ENCODE data around the gene CACNA1G.

Gene CACNA1G

GRCh38 chr17:50536683-50537646 is 23.6 kb upstream of the CACNA1G start:
- TF ChIP-seq REST (IDR thresholded peaks at IDR 0.05; ENCODE audit: insufficient read depth in 1 of 2, low read depth in 2 of 2, low read length in 2 of 2), result no peak
- no peak for TF ChIP-seq TAF1 (IDR thresholded peaks at IDR 0.05; ENCODE audit: borderline replicate concordance, insufficient read depth, low read length)
- no peak for TF ChIP-seq FOXP2 (optimal IDR thresholded peaks at IDR 0.05; ENCODE audit: borderline replicate concordance, extremely low read depth, extremely low read length, insufficient read depth)
- no peak for TF ChIP-seq POLR2AphosphoS5 (IDR thresholded peaks at IDR 0.05; ENCODE audit: low read depth, low read length)
- TF ChIP-seq SIN3A (IDR thresholded peaks at IDR 0.05; ENCODE audit: borderline replicate concordance, insufficient read depth, low read length), result no peak

GRCh38 chr17:50537721-50538548 is 22.6 kb upstream of the CACNA1G start:
- TF ChIP-seq SIN3A (IDR thresholded peaks at IDR 0.05; ENCODE audit: borderline replicate concordance, insufficient read depth, low read length) (no peak), POLR2AphosphoS5 (IDR thresholded peaks at IDR 0.05; ENCODE audit: low read depth, low read length) (no peak), REST (IDR thresholded peaks at IDR 0.05; ENCODE audit: insufficient read depth in 1 of 2, low read depth in 2 of 2, low read length in 2 of 2) (no peak), TAF1 (IDR thresholded peaks at IDR 0.05; ENCODE audit: borderline replicate concordance, insufficient read depth, low read length) (no peak), FOXP2 (optimal IDR thresholded peaks at IDR 0.05; ENCODE audit: borderline replicate concordance, extremely low read depth, extremely low read length, insufficient read depth) (no peak)

GRCh38 chr17:50538549-50539410 is 21.7 kb upstream of the CACNA1G start:
- no peak for TF ChIP-seq REST (IDR thresholded peaks at IDR 0.05; ENCODE audit: insufficient read depth in 1 of 2, low read depth in 2 of 2, low read length in 2 of 2)

GRCh38 chr17:50539762-50540559 is 20.6 kb upstream of the CACNA1G start:
- TF ChIP-seq FOXP2 (optimal IDR thresholded peaks at IDR 0.05; ENCODE audit: borderline replicate concordance, extremely low read depth, extremely low read length, insufficient read depth) (no peak), TAF1 (IDR thresholded peaks at IDR 0.05; ENCODE audit: borderline replicate concordance, insufficient read depth, low read length) (no peak), REST (IDR thresholded peaks at IDR 0.05; ENCODE audit: insufficient read depth in 1 of 2, low read depth in 2 of 2, low read length in 2 of 2) (no peak), POLR2AphosphoS5 (IDR thresholded peaks at IDR 0.05; ENCODE audit: low read depth, low read length) (no peak), SIN3A (IDR thresholded peaks at IDR 0.05; ENCODE audit: borderline replicate concordance, insufficient read depth, low read length) (no peak)

Data from PFSK-1 (cell line).